GDM1 (cell line): ENCODE measurements around the gene CLMN.
"Not testable (repeated sequence)": the region's sequence is repeated elsewhere in the genome, so short reads cannot be mapped to it uniquely, and the experiment has no call there.

Experiments used
- DNase-seq: peaks from one replicate; lab custom pipeline; 2025; lab: John Stamatoyannopoulos, UW

CLMN gene

DNA sequence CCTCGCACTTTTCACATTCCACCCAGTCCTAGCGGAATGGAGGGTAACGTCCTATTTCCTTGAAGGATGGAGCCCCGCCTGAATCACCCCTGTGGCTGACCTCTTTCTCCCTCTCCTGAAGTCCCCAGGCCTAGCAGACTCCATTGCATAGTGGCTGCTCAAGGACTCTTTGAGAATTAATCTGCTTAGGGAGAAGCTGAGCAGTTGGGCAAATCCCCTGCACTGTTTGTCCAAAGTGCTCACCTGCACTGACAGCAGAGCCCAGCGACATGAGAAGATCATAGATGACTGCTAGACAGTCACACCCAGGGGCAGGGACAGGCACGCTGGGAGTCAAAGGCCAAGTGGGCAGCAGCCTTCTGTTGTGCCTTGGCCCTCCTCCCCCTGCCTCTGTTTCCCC lies 124.7 kb downstream of the CLMN start:
- DNase-seq = no peak

DNA sequence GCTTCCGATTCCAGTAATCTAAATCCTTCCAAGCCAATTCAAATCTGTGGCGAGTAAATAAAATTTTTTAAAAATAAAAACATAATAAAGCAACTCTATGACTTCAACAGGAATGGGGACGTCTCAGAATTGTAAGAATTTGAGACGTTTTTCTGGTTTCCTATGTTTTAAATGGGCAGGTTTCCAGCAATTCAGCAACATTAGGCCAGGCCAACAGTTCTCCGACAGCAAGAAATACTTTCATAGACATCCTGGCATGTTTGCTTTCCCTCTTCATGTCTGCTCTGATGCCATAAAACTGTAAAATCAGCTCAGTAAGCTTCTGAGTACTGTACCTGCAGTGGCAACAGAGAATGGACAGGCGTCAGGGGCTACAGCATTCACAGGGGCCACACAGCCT lies 126.6 kb downstream of the CLMN start:
- DNase-seq = no peak

DNA sequence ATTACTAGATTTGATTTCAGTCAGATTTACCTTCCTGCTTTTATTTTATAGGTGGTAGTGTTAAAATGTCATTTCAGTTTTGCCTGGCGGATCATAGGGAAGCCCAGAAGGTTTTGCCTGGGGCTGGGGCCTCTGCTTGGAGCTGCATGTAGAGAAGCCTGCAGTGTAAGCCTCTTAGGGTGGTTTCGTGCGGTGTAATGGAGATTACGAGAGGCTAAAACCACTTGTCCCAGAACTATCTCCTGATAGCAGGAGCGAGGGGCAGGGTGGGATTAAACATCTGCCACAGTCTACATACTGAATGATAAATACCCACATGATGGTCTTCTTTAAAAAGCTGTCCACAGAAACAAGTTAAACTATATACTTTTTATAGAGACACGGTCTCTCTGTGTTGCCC lies 127.4 kb downstream of the CLMN start:
- no peak for DNase-seq

DNA sequence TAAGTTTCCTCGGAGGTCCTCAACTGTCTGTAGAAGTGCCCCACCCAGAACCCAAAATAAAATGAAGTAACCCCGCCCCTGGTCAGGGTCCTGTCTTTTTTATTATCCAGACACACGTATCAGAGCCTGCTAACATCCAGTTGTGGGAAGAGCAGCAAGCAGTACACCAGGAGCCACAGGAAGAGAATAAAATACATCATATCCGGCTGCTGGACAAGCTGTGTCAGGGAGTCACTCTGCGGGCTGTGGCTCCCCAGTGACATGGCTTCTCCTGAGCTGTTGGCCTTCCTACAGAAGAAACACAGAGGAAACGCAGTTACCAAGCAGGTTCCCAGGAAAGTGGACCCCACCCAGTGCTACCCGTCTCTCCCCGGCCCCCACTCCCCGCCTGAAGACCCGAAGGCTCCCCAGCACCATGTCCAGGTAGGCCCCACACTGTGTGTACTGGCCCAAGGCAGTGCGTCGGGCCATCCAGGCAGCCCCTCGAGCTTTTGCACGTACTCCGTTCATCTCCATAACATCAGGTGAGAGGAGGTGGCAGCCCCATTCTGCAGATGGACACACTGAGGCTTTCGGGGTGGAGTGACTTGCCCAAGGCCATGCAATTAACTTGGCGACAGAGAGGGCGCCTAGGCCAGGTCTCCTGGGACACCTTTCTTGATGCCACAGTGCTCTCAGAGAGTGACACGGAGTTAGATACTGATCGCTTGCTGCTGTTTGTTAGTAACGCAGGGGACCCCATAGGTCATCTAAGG lies 128.1 kb downstream of the CLMN start:
- DNase-seq = no peak

DNA sequence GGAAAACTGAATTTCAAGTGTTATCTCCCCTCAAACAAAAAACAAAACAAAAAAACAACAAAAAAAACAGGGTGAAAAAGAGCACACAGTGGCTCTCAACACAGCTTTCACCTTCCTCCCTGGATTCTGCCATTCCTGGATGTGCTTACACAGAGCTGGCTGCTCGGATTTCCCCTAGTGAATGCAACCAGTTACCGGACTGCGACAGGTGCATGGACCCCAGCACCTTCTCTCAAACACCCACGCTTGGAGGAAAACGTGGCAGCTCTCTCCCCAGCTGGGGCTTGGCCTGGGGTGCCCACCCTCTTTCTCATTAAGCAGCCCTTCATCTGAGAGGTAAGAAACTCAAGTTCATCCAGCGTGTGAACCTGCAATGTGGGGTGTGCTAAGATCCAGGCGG lies 128.9 kb downstream of the CLMN start:
- no peak for DNase-seq

DNA sequence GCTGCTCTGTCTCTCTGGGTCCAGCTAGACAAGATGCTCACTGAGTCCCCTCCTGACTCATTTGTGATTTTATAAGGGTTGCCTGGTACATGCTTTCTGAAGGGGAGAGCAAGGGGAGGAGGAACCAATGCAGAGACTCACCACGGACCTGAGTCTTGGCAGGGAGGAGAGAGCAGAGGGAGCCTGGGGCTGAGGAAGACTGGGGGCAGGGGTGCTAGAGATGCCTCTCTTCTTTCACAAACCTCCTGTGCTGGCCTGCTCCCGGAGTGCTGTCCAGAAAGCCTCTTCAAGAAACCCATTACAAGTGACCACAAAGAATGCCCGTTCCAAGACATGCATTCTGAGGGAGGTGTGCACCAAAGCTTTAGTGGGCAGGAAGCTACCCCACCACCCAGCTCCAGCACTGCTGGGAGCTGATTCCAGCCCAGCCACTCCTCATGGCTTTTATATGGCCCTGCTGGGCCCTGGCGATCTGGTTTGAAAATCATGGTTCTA lies 129.3 kb downstream of the CLMN start:
- DNase-seq = no peak

DNA sequence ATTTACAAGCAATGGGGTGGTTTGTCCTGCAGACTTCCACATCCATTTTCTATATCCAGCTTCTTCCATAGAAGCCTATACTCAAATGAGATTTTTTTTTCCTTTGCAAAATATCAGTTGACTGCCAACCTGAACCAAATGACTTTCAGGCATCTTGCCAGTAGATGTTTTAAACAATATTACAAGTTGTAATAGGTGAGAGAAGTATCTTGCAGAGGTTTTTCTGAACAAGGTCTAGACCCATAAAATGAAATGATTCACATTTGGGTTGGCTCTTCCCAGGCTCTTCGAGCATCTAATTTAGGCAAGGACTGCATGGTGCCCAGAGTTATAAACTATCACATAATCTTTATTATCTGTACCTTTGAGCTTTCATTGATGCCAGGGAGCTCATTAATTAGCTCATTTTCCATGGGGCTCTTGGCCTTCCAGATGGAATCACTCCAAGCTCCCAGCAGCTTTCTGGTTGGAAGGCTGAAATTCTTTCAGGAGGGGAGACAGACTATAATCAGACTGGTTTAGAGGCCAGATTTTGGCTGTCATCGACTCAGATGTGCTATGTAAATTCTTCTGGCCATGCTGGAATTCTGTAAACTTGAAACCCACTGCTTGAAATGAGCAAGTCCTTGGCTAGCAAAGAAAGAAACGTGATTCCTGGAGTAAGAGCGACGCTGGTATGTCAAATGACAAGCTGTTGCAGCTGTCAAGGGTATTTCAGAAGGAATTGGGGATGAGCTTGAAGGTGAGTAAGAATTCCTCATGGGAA lies 130.2 kb downstream of the CLMN start:
- no peak for DNase-seq

DNA sequence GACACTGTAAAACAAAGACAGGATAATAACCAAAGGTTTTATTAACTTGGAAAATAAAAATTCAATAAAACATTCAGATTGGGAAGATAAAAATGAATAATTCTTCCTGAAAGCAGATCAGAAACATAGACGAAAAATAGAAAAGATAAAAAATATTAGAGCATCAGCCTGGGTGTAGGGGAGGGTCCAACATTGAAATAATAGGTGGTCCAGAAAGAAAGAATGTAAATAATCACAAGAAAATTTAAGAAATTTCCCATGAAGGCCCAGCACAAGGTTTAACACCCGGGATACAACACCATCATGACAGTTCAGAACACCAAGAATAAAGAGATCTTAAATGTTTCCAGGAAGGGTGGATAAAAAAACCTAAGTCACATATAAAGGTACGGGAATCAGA lies 131.3 kb downstream of the CLMN start:
- DNase-seq = no peak

DNA sequence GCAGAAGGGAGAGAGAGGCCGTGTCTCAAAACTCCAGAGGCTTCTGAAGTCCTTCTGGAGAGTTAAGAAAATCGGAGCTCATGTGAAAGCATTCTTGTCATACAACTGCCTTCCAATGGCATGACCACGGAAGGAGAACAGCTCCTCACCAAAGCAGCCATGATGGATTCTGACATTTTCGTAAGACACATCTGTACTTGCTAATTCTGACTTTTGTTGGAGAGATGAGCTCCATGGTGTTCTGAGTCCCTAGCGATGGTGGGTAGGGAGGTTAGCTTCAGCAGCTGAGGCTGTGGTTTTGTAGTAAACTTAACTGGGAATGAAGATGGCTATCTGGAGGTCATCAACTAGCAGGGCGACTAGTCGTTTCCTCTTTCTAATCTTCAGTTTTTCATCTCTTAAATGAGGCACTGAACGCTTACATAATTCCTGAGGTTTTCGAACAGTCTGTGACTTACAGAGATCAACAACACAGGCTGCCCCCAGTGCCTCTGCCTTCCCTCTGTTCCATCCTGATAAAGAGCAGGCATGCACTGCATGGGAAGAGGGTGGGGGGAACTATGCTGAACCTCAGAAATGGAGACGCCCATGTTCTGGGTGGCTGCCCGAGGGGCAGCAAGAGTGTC lies 133.8 kb downstream of the CLMN start:
- DNase-seq = no peak

DNA sequence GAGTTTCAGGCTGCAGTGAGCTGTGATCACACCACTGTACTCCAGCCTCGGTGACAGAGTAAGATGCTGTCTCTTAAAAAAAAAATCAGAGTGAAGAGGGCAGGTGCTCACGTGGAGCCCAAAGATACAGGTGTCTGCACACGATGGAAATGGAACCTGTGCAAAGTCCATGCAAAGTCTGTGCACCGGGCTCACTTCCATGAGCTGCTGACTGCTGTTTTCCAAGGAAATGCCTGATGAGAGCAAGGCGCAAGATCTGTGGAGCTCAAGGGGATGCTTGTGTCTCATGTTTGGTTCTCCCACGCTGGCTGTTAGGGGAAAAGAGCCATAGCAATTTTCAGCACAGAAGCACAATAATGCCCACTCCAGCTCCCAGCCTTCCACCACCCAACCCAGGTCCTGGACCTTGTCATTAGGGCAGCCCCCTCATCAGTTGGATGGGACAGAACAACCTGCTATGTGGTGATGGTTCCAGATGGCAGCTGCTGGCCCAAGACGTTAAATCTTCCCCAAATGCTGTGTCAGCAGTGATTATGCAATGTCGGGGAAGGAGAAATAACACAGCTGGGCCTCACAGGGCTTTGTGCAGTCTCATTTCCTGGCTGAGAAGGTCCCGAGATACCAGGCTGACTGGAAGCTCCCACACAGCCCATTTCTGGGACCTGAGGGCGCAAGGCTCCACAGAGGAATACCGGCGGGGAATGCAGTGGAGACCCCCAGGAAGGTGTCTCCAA lies 134.5 kb downstream of the CLMN start:
- DNase-seq = no peak

DNA sequence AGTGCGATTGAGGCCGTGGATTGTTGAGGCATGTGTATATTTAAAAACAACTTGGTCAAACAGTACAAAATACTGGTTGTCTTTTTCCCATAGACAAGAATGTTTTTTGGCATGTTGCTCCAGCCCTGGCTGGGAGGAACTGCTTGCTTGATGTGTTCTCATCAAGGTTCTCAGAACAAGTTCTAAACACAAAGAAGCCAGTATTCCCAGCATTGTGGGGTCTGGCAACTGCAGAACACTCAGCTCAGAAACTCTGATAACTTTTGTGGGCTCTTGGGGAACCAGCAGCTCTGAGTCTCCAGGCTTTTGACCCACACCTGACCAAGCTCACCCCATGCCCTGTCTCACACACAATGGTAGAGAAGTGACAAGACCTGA lies 135.3 kb downstream of the CLMN start:
- no peak for DNase-seq

DNA sequence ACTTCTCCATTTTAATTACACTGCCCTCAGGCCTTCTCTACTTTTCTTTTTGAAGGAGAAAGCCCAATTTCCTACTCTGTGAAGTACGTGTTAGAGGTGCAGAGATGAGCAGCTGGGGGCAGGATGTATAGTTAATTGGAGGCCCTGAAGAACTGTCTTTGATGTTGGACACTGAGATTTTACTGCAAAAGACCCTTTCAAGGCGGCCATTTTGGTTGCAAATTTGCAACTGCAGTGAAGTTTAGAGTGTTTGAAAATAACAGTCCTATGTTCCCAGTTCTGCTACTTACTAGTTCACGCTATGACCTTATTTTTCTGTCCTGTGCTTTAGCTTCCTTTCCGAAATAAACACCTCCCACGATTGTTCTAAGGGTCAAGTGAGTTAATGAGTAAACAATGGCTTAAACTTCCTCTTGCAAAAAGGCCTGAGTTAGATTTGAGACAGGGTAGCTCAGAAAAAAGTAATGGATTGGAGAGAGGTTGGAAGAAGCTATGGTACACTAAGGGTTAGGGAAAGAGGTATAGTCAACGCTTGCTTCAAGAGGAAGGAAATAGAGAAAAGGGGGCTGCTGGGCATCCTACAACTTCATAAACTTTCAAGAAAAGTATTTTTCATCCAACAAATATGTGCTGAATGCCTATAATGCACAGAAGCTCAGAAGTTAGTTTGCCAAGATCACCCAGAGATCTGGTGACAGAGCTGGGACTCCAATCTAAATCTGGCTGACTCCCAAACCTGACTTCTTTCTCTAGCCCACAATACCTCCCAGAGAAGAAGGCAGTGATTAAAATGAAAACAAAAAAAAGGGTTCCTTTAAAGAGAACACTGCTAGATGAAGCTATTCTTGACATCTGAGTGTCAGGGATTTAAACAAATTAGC lies 135.9 kb downstream of the CLMN start:
- no peak for DNase-seq

DNA sequence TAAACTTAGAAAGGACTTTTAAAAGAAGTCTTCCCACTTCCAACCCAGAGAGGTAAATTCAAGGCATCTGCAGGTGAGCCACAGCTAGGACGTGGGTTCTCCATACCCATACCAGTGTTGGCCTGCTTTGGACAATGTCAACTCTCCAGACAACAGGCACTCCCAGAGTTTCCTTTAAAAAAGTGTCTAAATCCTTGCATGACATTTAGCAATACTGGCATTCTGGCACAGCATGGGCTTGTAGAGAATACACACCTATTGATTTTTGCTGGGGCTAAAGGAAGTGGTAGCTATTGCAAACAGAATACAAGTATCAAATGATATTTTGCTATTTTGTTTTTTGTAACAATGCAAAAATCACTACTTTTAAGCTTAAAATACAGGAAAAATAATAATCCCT lies 136.6 kb downstream of the CLMN start:
- DNase-seq = no peak

DNA sequence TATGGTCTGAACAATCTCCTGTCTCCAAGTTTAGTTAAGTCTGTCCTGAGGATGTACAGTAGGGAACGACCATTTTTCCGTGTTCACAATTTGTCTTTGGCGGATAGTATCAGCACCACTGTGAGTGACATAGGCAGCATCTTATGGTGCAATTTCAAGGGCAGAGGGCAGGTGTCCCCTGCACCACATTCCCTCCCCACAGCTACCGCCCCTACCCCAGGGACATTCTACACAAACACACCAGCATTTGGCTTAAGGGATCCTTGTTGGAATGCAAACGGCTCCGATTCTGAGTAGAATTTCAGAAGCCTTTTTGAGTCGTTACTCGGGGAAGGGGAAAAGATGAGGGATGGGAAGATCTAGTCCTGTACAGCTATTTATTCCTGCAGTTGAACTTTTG lies 137.3 kb downstream of the CLMN start:
- DNase-seq = no peak

DNA sequence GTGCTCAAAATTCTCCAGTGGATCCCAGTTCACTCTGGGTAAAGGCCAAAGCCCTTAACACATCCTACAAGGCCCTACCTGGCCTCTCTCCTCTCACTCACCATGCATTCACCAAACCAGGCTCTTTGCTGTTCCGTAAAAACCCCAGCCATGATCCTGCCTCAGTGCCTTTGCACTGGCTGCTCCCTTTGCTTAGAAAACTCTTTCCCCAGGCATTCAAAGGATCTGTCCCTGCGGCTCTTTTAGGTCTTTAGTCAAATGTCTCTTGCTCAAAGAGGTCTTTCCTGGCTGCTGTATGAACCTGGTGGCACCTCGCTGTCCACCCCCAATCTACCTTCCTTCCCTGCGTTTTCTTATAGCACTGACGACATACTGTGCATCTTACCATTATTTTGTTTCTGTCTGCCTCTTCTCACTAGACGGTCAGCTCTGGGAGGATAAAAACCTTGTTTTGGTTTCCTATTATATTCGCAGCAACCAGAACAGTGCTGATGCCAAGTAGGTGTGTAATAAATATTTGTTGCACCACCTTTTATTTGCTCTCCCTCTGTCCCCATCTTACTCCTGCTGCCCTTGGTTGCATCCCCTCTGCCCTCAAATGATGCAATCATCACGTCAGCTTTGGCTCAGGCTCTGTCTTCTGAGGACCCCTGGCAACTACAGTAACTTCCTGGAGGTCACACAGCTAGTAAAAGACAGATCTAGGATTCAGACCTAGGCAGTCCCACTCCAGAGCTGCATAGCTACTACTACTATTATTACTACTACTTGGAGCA lies 138.6 kb downstream of the CLMN start:
- DNase-seq = no peak

DNA sequence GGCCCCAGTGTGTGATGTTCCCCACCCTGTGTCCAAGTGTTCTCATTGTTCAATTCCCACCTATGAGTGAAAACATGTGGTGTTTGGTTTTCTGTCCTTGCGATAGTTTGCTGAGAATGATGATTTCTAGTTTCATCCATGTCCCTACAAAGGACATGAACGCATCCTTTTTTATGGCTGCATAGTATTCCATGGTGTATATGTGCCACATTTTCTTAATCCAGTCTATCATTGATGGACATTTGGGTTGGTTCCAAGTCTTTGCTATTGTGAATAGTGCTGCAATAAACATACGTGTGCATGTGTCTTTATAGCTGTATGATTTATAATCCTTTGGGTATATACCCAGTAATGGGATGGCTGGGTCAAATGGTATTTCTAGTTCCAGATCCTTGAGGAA lies 144.0 kb downstream of the CLMN start:
- DNase-seq = not testable (repeated sequence)

DNA sequence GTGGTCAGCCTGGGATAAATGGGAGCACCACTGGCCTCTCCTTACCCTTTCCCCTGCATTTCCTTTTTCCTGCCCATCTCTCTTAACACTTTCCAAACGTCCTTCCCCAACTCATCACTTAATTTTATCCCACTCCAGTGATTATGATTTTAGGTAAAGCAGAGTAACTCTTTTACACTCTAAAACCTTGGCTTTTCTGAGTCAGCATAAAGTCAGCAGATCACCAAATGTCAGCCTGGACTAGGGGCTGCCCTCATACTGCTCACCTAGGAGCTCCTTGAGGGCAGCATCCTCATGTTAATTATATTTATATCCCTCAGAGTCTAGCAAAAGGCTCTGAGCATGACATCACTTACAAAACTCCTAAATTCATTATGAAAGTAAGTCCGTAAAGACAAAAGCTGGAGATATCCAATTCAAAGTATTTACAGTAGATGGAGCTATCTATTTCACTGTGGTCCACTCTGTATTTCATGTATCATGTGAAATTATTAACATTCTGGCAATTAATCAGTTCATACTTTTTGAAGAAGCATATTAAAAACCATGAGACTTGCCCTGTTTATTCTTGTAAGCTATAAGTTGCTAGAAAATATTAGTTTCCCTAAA lies 145.4 kb downstream of the CLMN start:
- no peak for DNase-seq

DNA sequence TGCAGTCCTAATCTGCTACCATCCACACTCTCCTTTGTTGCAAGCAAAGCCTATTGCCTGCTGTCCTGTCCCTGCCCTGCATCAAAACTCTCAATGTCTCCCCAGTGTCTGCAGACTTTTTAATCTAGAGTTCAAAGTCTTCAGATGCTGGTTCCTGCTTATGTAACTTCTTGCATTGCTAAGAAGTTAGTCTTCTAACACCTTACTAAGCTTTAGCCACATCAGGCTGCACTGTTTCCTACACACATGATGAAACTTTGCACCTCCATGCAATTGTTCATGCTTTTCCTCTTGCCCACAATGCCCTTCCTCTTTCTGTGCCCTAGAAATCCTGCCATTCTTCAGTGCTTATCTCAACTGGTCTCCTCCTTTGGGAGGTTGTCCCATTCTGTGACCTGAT lies 146.2 kb downstream of the CLMN start:
- DNase-seq = no peak

DNA sequence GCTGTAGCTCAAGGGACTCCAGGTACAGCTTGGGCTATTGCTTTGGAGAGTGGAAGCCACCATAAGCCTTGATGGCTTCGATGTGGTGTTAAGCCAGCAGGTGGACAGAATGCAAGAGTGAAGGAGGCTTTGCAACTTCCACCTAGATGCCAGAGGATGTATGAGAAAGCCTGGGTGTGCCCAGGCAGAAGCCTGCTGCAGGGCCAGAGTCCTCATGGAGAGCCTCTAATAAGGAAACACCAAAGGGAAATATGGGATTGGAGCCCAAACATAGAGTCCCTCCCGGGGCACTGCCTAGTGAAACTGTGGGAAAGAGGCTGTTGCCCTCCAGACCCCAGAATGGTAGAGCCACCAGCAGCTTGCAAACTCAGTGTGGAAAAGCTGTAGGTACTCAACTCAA lies 152.5 kb downstream of the CLMN start:
- DNase-seq = no peak

DNA sequence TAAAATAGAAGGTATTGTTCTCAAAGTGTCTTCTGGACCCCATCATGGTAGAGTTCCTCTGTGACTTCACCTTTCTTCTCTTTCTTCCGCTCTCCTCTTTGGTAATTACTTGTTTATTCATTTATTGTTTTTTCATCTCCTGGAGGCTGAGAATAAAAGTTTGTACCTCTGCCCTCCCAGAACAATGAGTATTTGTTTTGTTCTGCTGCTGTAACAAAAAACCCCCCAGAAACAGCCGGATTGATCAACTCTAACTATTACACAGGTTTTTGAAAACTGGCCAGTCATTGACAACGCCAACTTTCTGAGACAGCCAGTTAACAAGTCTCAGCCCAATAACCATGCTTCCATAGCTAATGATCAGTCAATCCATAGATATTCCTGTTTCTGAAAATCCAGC lies 154.2 kb downstream of the CLMN start:
- no peak for DNase-seq
